Aorta (tissue), 5 donors: ENCODE measurements around the gene TIAM1. TPM values are rescaled to one million over a fixed set of nuclear protein-coding genes. Genes with fewer than 3 reads are reported as not detected.

ENCODE experiments used
- ATAC-seq: fragments of 200-7000 bp; cut with Tn5 transposase; one replicate; pipeline ENCODE4 v1.9.1; 2022; ENCODE audit warnings: moderate library complexity; ENCODE audit not compliant: low FRiP score
- DNase-seq, 2 donors: peaks; one replicate each; pipeline ENCODE4 v3.0.0-alpha.2; 2020
- H3K27ac ChIP-seq, 2 donors: one replicate each; pipeline ENCODE4 v1.5.1; 2013; ENCODE audit warnings: low read length in 2 of 2, mild to moderate bottlenecking in 2 of 2, moderate library complexity in 2 of 2, control low read depth in 1 of 2, inconsistent platforms in 1 of 2, low read depth in 1 of 2
- H3K27me3 ChIP-seq, 2 donors: one replicate each; pipeline ENCODE4 v1.6.1; 2013; ENCODE audit warnings: control low read depth in 1 of 2, low read length in 1 of 2, mild to moderate bottlenecking in 1 of 2, moderate library complexity in 1 of 2; ENCODE audit not compliant: insufficient read depth in 2 of 2, control insufficient read depth in 1 of 2
- H3K36me3 ChIP-seq, 2 donors: one replicate each; pipeline ENCODE4 v1.6.1; 2013; ENCODE audit warnings: control low read depth in 1 of 2, low read length in 1 of 2, mild to moderate bottlenecking in 1 of 2; ENCODE audit not compliant: insufficient read depth in 2 of 2, control insufficient read depth in 1 of 2
- H3K4me1 ChIP-seq, 2 donors: one replicate each; pipeline ENCODE4 v1.6.1; 2013; ENCODE audit warnings: low read length in 2 of 2, control low read depth in 1 of 2, mild to moderate bottlenecking in 1 of 2, moderate library complexity in 1 of 2; ENCODE audit not compliant: insufficient read depth in 2 of 2, control insufficient read depth in 1 of 2
- H3K4me3 ChIP-seq, 2 donors: one replicate each; pipeline ENCODE4 v1.5.1; 2013; ENCODE audit warnings: low read length in 2 of 2, control low read depth in 1 of 2, mild to moderate bottlenecking in 1 of 2
- H3K9me3 ChIP-seq: one replicate; pipeline ENCODE4 v1.6.1; 2013; ENCODE audit warnings: mild to moderate bottlenecking, low read length; ENCODE audit not compliant: control insufficient read depth
- WGBS, 2 donors: extraction: QIAGEN DNeasy Blood & Tissue Kit; methylation state at CpG; one replicate each; pipeline ENCODE4 v1.1.7; 2013; 5-methylcytosine and 5-hydroxymethylcytosine counted together
- intact Hi-C, 2 donors: fragments of 100-400 bp; cut with DNase I; formaldehyde crosslinking; loops; one replicate each; pipeline versions ENCODE4 v1.14.2 to v1.15.0; 2022
- polyA plus RNA-seq, 2 donors: library from polyadenylated mRNA; stranded (reverse); fragments of 200-250 nt; gene quantifications; one replicate each; pipeline ENCODE4 v1.2.3, GENCODE V29; 2013
- total RNA-seq, 2 donors: library from RNA; stranded (reverse); fragmentation: NEBNext Ultra II Directional; extraction: Animal tissue kit (Norgen Biotek cat#: 25700); gene quantifications; one replicate each; pipeline ENCODE4 v1.2.1, GENCODE V29; 2021
- donor health status: healthy with polysubstance abuse.
- donor health status: Bipolar disorder and iron deficiency.
- donor health status: DM: no; HTN: no; CAD: no.
- donor health status: DM: no; HTN: no; CAD: no.
- donor health status: DM: yes; HTN: yes; CAD: no.

The TIAM1 gene
- total and polyA plus RNA-seq, 4 donors = 0.50 to 15.8 (median 12.9) TPM; not detected in 1

- Histone ChIP-seq H3K36me3 (no peaks in the 10 kb centered on the region), H3K9me3 (no peaks in the 10 kb centered on the region), H3K27me3 (peaks cover 0 to 3% of the 10 kb centered on the region in 2 donors), H3K4me3 (no peak overlapping the region), H3K27ac (no peak overlapping the region), H3K4me1 (no peaks in the 10 kb centered on the region)
- DNase-seq (no peak), ATAC-seq (no peak)
- 87 to 92% methylated on average over 6 of the region's 6 CpGs for WGBS, 2 donors
- intact Hi-C loops = no loop called here
Observed at GRCh38 chr21:31371715-31372470, 27.8 kb upstream of the TIAM1 start.

GRCh38 chr21:31370893-31371544, 27.0 kb upstream of the TIAM1 start:
- no peaks in the 10 kb centered on the region for H3K9me3 ChIP-seq
- peaks cover 0 to 2% of the 10 kb centered on the region in 2 donors for H3K27me3 ChIP-seq
- H3K36me3 ChIP-seq = no peaks in the 10 kb centered on the region
- no peak overlapping the region for H3K4me3 ChIP-seq
- H3K4me1 ChIP-seq = no peaks in the 10 kb centered on the region
- WGBS, 2 donors = 2 to 5% methylated on average over 5 of the region's 5 CpGs
- intact Hi-C loops = no loop called here
- peak; percentile 60 for ATAC-seq
- DNase-seq = no peak
- no peak overlapping the region for H3K27ac ChIP-seq

- ATAC-seq = no peak
- no peaks in the 10 kb centered on the region for H3K9me3 ChIP-seq
- no peak overlapping the region for H3K4me3 ChIP-seq
- no peak overlapping the region for H3K27ac ChIP-seq
- peaks cover 0 to 2% of the 10 kb centered on the region in 2 donors for H3K27me3 ChIP-seq
- 63 to 67% methylated on average over 4 of the region's 4 CpGs for WGBS, 2 donors
- DNase-seq = no peak
- no peaks in the 10 kb centered on the region for H3K36me3 ChIP-seq
- intact Hi-C loops = no loop called here
- H3K4me1 ChIP-seq = no peaks in the 10 kb centered on the region
Observed at GRCh38 chr21:31370281-31370892, 26.3 kb upstream of the TIAM1 start.

GRCh38 chr21:31368361-31368760, 24.3 kb upstream of the TIAM1 start:
- no peaks in the 10 kb centered on the region for H3K36me3 ChIP-seq
- 10 to 12% methylated on average over 7 of the region's 7 CpGs for WGBS, 2 donors
- intact Hi-C loops = no loop called here
- no peak overlapping the region for H3K27ac ChIP-seq
- ATAC-seq (no peak), DNase-seq (no peak)
- peaks cover 0 to 2% of the 10 kb centered on the region in 2 donors for H3K27me3 ChIP-seq
- no peak overlapping the region for H3K4me3 ChIP-seq
- no peaks in the 10 kb centered on the region for H3K4me1 ChIP-seq
- no peaks in the 10 kb centered on the region for H3K9me3 ChIP-seq

- Histone ChIP-seq H3K9me3 (no peaks in the 10 kb centered on the region), H3K27me3 (peaks cover 0 to 2% of the 10 kb centered on the region in 2 donors), H3K4me1 (no peaks in the 10 kb centered on the region), H3K27ac (no peak overlapping the region), H3K36me3 (no peaks in the 10 kb centered on the region), H3K4me3 (no peak overlapping the region)
- intact Hi-C loops = no loop called here
- 92 to 98% methylated on average over 2 of the region's 2 CpGs for WGBS, 2 donors
- no peak for ATAC-seq
- no peak for DNase-seq
Observed at GRCh38 chr21:31367801-31368200, 23.7 kb upstream of the TIAM1 start.

- WGBS, 2 donors = 84 to 85% methylated on average over 2 of the region's 2 CpGs
- Histone ChIP-seq H3K36me3 (no peaks in the 10 kb centered on the region), H3K4me3 (no peak overlapping the region), H3K9me3 (no peaks in the 10 kb centered on the region), H3K27ac (no peak overlapping the region), H3K4me1 (no peaks in the 10 kb centered on the region), H3K27me3 (peaks cover 0 to 2% of the 10 kb centered on the region in 2 donors)
- DNase-seq (no peak), ATAC-seq (no peak)
- intact Hi-C loops = no loop called here
Observed at GRCh38 chr21:31366825-31367224, 22.8 kb upstream of the TIAM1 start.

GRCh38 chr21:31364253-31364945, 20.3 kb upstream of the TIAM1 start:
- Histone ChIP-seq H3K4me3 (no peak overlapping the region), H3K27ac (no peak overlapping the region), H3K9me3 (no peaks in the 10 kb centered on the region), H3K27me3 (no peaks in the 10 kb centered on the region), H3K36me3 (no peaks in the 10 kb centered on the region), H3K4me1 (no peaks in the 10 kb centered on the region)
- ATAC-seq = no peak
- WGBS, 2 donors = 75 to 89% methylated on average over 4 of the region's 4 CpGs
- intact Hi-C loops = no loop called here
- no peak for DNase-seq

GRCh38 chr21:31363720-31364119, 19.7 kb upstream of the TIAM1 start:
- Histone ChIP-seq H3K4me1 (no peaks in the 10 kb centered on the region), H3K27me3 (no peaks in the 10 kb centered on the region), H3K4me3 (no peak overlapping the region), H3K9me3 (no peaks in the 10 kb centered on the region), H3K27ac (no peak overlapping the region), H3K36me3 (no peaks in the 10 kb centered on the region)
- intact Hi-C loops = no loop called here
- no peak for ATAC-seq
- WGBS, 2 donors = 68 to 72% methylated on average over 1 of the region's 1 CpG
- no peak for DNase-seq
